ENCODE results near the gene MIOS.

DNA sequence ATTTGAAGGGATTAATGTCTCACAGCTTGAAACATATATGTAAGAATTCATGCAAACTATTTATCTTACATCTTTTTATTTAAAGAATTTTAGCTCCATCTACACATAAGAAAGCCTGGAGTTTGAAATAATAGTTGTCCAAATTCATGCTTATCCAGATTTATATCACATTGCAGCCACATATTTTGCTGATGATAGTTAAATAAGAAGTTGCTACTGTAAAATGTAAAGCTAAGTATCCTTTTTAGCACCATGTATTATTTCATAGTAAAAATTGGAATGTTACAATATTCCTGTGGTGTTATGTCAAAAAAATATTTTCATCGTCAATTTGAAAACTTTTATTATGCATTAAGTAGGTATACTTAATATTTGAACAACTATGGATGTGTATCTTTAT is 46.5 kb downstream of the MIOS start:
- TF ChIP-seq, protein P1, sequence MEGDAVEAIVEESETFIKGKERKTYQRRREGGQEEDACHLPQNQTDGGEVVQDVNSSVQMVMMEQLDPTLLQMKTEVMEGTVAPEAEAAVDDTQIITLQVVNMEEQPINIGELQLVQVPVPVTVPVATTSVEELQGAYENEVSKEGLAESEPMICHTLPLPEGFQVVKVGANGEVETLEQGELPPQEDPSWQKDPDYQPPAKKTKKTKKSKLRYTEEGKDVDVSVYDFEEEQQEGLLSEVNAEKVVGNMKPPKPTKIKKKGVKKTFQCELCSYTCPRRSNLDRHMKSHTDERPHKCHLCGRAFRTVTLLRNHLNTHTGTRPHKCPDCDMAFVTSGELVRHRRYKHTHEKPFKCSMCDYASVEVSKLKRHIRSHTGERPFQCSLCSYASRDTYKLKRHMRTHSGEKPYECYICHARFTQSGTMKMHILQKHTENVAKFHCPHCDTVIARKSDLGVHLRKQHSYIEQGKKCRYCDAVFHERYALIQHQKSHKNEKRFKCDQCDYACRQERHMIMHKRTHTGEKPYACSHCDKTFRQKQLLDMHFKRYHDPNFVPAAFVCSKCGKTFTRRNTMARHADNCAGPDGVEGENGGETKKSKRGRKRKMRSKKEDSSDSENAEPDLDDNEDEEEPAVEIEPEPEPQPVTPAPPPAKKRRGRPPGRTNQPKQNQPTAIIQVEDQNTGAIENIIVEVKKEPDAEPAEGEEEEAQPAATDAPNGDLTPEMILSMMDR (IDR thresholded peaks at IDR 0.05) = no peak
- TF ChIP-seq POLR2A (IDR thresholded peaks at IDR 0.05) = no peak
